HG03095 (cell line): Measurements from ENCODE around the gene TGM5.
"Not testable (repeated sequence)": the region's sequence is repeated elsewhere in the genome, so short reads cannot be mapped to it uniquely, and the experiment has no call there.

Experiments
- ATAC-seq: cut with Tn5 transposase; IDR thresholded peaks from one replicate; pipeline ENCODE4 v1.9.1; 2021; ENCODE audit warnings: moderate library complexity; ENCODE audit not compliant: unreplicated experiment

Gene TGM5, protein sequence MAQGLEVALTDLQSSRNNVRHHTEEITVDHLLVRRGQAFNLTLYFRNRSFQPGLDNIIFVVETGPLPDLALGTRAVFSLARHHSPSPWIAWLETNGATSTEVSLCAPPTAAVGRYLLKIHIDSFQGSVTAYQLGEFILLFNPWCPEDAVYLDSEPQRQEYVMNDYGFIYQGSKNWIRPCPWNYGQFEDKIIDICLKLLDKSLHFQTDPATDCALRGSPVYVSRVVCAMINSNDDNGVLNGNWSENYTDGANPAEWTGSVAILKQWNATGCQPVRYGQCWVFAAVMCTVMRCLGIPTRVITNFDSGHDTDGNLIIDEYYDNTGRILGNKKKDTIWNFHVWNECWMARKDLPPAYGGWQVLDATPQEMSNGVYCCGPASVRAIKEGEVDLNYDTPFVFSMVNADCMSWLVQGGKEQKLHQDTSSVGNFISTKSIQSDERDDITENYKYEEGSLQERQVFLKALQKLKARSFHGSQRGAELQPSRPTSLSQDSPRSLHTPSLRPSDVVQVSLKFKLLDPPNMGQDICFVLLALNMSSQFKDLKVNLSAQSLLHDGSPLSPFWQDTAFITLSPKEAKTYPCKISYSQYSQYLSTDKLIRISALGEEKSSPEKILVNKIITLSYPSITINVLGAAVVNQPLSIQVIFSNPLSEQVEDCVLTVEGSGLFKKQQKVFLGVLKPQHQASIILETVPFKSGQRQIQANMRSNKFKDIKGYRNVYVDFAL

DNA sequence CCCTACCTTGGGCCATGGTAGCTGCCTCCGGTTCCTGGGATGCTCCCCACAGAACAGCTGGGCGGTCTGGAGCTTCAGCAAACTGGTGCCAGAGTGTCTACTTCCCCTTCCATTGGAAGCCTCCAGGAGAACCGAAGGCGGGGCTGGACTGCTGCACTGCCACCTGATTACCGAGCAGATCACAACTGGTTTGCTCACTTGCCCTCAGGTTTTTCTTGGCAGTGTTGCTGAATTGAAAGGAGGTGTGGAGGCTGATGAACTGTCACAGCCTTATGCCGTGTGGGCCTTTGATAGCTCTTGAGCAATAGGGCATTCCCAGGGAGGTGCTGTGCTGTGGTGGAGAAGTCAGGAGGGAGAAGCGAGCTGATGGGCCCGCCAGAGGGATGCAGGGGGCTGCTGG, at the start of gene TGM5:
TGM5 (minus strand) TSS at position 95 of the 400 bp plus-strand sequence; CDS start at position 16, 79 bp downstream.
- no peak for ATAC-seq

DNA sequence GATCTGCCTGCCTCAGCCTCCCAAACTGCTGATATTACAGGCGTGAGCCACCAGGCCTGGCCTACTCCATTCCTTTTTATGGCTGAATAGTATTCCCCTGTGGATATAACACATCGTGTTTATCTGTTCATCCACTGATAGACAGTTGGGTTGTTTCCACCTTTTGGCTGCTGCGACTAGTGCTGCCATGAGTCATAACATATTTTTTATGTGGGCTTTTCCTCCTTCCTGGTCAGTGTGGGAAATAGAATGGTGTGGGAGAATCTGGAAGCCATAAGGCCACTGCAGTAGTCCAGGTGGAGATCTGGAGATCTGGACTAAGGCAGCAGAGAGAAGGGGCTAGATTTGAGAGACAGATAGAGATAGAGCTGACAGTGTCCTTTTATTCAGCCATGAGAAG, 47.4 kb upstream of the TGM5 start:
- no peak for ATAC-seq

DNA sequence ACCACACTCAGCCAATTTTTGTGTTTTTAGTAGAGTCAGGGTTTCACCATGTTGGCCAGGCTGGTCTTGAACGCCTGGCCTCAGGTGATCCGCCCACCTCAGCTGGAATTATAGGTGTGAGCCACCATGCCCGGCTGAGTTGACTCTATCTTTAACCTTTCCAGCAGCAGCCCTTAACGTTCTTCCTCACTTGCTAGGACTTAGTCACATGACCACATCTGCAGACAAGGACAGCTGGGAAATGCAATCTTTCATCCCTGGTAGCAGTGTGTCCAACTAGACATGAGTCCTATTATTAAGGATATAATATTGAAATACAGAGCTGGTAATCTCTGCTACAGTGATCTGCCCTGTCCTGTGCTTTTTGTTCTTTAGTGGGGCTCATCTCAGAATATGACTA, 45.6 kb upstream of the TGM5 start:
- ATAC-seq, result no peak

DNA sequence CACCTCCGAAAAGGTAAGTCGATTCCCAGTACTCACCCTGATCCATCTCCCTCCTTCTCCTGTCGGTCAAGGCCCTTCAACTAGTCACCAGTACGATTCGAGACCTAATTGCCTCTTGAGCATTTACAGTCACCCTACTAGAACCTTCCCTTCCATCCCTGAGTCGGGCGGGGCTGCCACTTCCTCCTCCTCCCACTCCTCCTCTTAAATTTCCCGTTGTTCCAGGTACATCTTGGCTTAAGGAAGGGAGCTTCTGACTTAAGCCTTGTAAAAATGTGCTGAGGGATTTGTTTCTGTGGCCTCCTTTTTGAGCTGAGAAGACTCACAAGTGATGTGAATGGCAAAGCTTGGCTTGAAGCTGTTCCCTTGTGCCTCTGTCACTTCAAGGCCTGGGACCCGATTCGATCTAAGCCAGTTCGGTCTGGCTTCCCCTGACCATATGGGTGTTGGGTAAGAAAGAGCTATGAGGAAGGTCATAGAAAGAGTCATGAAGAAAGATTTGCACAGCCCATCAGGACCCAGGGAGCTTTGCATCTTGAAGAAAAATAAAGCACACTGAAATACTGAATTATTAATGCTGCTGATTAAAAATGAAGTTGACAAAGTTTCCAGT, 35.6 kb upstream of the TGM5 start, which contains the start of gene TGM7:
TGM7 (minus strand) TSS at position 51 of the 613 bp plus-strand sequence.
- ATAC-seq, result no peak

DNA sequence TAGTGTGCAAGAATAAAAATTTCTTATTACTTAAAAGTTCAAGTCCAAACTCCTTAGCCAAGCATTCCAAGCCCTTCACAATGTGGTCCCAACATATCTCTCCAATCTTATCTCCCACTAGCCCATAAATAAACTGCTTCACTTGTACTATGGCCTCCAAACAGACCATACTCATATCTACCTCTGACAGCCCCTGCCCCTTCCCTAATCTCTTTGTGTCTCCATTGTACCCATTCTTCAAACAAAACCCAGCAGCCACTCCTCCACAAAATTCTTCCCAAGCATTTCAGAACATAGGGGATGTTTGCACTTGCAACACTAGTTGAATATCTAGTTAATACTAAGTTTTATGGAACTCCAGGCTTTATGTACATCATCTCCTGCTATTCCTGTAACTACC, 33.2 kb upstream of the TGM5 start:
- ATAC-seq, result no peak

DNA sequence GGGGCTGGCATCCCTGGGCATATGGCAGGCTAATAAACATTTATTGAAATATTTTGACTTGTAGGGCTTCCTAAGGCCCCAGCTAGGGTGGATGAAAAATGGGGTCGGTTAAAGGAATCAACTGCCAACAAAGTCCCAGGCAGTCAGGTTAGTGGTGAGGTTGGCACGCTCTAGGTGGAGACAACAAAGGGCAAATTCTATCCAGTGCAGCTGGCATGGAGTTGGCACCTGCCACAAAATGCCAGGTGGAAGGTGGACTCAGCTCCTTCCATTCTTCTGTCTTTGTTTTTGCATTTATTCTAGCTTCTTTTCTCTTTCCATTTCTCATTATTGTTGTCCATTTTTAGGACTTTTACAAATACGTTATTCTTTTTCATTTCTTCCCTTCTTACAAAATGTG, 32.7 kb upstream of the TGM5 start:
- ATAC-seq, result no peak

DNA sequence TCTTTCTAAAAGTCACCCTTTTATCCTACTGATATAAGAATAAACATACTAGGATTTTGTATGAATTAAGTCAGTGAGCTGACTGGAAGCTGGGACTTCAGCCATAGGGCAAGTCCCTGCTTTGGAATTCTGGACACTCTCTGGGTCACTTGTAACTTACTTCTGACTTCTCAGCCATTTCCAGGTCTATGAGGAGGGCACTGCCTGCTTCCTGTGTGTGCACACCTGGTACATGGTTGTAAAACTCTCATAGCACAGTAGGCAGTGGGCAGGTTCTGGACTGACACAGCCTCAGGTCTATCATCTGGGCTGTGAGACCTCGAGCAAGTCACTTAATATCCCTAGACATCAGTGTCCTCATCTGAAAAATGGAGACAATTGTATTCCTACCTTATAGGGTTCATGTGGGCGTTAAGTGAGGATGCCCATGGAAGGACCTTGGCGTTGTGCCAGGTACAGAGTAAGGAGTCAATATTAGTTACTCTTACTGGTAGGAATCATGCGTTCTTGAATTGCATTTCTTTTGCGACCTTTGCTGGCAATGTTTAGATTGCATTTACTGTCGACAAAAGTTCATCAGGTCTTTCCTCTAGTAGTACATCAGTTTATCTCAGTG, 27.5 kb upstream of the TGM5 start:
- no peak for ATAC-seq

DNA sequence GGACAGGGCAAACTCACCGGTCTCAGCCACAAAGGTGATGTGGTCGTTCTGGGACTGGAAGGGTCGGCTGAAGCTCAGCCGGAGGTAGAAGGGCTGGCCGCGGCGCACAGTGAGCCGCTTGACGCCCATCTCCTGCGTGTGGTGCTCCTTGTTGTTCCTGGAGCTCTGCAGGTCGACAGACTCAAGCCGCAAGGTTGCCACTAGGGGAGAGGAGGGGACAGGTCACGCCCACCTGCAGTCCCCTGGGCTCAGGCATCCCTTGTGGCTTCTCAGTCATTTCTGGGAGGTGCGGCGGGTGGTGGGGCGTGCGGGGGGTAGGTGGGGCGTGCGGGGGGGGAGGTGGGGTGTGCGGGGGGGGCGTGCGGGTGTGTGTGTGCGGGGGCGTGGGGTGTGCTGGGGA, 26.7 kb upstream of the TGM5 start:
- no peak for ATAC-seq

DNA sequence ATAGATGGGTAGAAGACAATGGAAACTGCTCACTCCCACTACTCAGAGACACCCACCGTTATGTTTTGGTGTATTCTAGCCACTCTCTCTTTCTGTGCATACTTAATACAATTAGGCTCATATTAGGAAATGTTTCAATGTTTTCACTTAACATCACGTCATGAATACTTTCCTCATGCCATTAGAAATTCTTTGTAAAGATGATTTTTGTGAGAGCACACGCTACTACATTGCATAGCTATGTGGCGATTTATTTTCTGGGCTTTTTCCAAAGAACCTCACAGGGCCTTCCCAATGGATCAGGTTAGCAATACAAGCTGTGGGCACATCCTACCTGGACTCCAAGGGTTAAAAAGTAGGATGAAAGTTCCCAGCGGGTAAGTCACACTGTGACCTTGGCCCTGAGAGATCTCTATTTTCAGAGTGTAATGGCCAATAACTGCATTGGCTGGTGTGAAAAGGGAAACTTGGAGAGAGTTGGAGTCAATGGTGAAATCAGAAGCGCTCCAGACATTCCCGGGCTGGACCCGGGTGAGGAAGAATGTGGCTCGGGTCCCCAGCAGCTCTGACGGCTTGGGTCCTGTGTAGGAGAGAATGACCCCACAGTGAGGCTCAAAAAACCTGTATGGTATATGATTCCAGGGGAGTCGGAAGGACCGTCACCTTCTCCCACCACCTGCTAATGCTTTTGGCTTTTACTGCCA, 25.8 kb upstream of the TGM5 start:
- no peak for ATAC-seq

DNA sequence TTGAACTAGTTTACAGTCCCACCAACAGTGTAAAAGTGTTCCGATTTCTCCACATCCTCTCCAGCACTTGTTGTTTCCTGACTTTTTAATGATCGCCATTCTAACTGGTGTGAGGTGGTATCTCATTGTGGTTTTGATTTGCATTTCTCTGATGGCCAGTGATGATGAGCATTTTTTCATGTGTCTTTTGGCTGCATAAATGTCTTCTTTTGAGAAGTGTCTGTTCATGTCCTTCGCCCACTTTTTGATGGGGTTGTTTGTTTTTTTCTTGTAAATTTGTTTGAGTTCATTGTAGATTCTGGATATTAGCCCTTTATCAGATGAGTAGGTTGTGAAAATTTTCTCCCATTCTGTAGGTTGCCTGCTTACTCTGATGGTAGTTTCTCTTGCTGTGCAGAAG, 22.9 kb upstream of the TGM5 start:
- ATAC-seq, result not testable (repeated sequence)

DNA sequence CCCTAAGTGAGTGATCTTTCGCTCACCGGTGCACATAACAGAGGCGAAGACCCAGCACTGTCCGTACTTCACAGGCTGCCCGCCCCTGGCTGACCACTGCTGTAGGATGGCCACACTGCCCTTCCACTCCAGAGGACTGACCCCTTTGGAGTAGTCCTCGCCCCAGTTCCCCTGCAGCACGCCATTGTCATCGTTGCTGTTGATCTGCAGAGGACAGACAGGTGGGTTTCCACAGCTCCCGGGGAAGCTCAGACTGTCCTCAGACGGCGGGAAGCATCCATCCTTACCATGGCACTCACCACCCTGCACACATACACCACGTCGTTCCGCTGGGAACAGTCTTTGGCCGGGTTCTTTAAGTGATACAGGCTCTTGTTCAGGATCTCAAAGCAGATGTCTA, 20.5 kb upstream of the TGM5 start:
- no peak for ATAC-seq

DNA sequence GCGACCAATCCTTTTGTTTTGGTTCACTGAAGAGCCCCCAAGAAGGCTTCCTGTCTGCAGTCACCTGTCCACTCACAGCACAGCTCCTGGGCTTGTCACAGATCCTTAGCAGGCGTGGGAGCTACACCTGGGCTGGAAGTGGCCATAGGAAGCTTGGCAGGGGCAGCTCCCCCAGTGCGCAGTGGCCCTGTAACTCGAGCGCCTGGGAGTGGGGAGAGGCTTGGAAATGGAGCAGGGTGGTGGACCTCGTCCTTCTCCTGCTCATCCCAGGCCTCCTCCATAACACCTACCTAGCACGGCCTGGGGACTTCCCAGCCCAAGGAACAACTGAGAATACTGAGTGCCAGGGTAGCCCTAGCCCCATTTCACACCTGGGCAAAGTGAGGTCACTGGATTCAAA, 19.3 kb upstream of the TGM5 start:
- no peak for ATAC-seq

DNA sequence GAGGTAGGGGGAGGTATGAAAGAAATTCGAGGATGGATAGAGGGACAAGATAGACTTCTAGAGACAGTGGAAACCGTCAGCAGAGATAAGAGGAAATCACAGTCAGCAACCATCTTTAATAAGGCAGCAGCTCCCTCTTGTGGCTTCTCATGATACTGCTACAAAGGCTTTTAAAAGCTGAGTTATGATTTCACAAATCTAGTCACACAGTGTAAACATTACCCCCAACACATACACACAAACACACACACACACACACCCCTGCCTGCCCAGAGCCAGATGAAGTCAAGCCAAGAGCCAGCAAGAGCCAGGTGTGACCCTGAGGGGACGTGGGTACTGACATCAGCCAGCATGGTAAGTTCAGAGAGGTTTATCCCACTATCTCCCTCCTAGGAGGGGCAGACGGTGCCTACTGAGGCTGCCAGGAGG, 18.9 kb upstream of the TGM5 start:
- ATAC-seq, result no peak

DNA sequence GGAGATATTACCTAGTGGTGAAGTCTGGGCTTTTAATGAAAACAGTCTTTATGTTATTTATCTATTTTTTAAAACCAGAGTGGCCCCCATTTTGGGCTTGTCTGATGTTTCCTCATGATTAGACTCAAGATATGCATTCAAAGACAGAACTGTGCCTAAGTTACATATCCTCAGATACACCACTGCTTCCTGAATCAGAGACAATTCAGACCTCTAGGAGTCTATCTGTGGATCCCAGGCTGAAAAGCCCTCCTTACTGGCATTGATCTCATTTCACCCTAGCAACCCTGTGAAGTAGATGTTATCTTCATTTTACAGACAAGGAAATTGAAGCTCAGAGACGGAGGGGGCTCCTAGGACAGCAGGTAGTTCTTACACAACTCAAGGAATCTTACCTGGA, 16.8 kb upstream of the TGM5 start:
- no peak for ATAC-seq

DNA sequence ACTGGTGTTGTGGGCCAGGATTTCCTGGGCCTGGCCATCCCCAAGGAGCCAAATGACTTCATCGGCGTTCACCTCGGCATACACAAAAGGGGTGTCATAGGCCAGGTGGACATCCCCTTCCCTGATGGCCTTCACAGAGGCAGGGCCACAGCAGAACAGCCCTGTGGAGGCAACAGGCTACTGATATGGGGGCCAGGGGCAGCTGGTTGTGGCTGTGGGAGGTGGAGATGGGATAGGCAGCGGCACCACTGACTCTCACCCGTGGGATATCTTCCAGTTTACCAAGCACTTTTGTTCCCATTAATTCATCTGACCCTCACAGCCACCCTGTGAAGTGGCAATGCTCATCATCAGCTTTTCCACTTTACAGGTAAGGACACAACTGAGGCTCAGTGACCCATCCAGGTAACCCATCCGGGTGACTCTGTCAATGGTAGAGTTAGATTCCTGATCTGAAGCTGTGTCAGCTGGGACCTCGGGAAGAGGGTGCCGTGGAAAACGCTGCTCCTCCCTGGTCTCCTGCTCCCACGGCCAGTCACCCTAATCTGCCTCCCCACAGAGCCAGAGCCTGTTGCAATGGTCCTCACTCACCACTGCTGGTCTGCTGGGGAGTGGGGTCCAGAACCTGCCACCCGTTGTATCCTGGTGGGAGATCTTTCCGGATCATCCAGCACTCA, 15.3 kb upstream of the TGM5 start:
- no peak for ATAC-seq

DNA sequence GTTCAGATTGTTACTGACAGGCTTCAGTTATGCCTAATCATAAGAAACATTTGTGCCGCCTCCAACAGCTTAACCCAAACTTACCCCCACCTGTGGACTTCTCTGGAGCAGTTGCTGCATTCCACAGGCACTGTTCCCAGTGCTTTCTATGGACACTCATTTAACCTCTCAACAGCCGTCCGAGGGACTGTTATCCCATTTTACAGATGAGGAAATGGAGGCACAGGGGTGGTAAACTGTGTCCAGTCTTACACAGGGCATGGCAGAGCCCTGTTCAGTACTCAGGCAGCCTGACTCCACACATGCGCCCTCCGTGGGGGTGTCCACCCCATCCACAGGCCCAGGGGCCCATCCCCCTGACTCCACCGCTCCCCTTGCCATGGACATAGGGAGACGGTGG, 14.3 kb upstream of the TGM5 start:
- no peak for ATAC-seq

DNA sequence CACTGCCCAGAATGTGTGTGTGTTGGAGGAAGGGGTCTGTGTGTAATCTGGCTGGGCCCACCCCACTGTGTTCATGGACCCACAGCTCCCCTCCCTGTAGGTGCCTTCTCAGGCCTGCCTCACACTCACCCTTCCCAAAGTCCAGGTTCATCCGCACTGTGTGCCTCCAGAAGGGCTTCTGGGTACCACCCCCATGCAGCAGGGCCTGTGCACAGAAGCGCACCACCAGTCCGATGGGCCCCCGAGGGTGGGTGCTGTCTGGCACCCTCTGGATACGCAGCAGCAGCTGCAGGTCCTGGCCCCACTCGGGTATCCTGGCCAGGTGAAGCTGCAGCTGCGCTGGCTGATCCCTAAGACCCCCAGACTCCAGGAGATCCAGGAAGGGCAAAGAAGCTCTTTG, 12.8 kb upstream of the TGM5 start:
- ATAC-seq, result no peak

DNA sequence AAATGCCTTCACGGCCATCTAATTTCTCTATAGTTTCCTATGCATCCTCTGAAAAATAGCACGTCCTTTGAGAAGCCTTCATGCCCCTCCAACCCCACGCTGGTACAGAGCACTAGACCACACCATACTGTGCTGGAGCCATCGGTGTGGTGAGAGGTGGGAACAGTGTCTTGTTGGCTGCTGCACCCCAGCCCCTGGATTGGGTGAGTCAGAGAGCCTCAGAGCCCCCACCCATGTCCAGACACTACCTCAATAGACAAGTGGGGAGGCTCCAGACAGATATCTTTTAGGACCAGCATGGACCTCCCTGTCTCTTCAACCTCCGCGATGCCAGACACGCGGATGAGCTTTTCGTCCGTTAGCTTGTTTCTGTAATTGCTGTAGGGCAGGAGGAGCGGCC, 12.1 kb upstream of the TGM5 start:
- no peak for ATAC-seq

DNA sequence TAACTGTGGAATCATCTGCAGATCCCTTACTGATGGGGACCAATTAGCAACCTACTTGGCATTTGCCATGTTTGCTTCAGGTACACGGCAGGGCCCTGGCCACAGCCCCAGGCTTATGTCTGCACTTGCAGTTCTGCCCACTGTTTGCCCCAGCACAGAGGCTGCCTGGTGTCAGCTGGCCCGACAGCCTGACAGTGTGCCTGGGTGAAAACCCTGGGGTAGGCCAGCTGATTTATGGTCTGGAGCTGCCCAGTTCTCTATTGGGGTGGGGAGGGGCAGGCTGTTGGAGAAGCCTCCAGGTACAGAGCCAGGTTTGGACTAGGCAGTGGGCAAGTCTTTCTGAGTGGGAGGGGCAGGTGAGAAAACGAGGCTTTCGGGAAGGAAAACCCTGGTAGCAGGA, 11.2 kb upstream of the TGM5 start:
- ATAC-seq, result no peak

DNA sequence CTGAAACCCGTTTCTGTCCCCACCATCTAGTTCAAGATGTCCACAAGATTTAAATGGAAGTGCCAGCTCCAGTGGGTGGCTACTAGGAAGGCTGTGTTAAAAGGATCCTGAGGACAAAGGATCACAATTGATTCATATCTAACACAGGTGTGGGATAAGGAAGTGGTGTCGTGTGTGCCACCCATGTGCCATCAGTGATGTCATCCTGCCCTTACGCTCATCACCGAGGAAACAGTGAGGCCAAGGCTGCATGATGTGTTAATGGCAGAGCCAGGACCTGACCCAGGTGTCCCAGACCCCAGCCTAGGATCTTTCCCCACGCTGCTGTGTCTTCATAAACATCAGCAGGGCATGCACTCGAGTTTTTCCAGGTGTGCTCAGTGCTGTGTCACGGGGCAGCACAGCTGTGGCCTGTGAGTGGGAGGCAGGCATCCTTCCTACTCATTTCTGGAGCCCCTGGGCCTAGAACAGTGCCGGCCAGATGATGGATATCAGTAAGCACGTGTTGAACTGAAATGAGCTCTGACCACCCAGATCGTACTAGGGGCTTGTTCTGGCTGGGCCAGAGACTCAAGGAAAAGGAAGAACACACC, 10.6 kb upstream of the TGM5 start:
- ATAC-seq, result no peak
